K562 (cell line): ENCODE results near the gene SMAD7. TPM values are rescaled to one million over a fixed set of nuclear protein-coding genes. Genes with fewer than 3 reads are reported as not detected.
A peak's percentile ranks its signal among the peaks of the same experiment; 100 is the strongest.

Experiments used
- ATAC-seq: fragments of 200-7000 bp; cut with Tn5 transposase; 3 replicates; pipeline ENCODE4 v1.9.1; 2020; ENCODE audit warnings: moderate library complexity
- BruUV-seq: library from RNA; stranded (reverse); fragments of 400-500 nt; replicated peaks from 2 replicates; lab custom pipeline; 2021; lab: Mats Ljungman, UMichigan
- CTCF ChIA-PET: fragments of 300-600 bp; formaldehyde crosslinking; extraction: SDS; loops from one replicate; lab custom pipeline; 2021; ENCODE audit warnings: low intra/inter-chr PET ratio; lab: Yijun Ruan, JAX
- POLR2A ChIA-PET: fragments of 300-600, 350-650 bp; sonication (Branson Sonifier 250); formaldehyde crosslinking; extraction: SDS; loops from one replicate; lab custom pipeline; 2021; ENCODE audit warnings: antibody characterized with exemption, inconsistent platforms; lab: Yijun Ruan, JAX
- DNase-seq, 4 experiments: peaks; one replicate each; pipeline versions ENCODE4 v3.0.0 to v3.0.0-alpha.2; 2011 to 2018; ENCODE audit warnings: low spot score in 3 of 4, mixed read lengths in 3 of 4; ENCODE audit errors: extremely low read depth in 1 of 4
- FAIRE-seq: peaks from 2 replicates; lab custom pipeline; 2011; peaks lifted over from hg19 to GRCh38; lab: Jason Lieb, UNC
- H2AFZ ChIP-seq: 2 replicates; pipeline ENCODE4 v1.6.0; 2011; ENCODE audit warnings: low read depth, low read length, control low read depth, inconsistent platforms
- H3K27ac ChIP-seq: fragments of 200-600 bp; 3 replicates; pipeline ENCODE4 v1.8.0; 2011; ENCODE audit warnings: low read depth, mild to moderate bottlenecking, control low read depth, inconsistent platforms, low read length, moderate library complexity, mixed read lengths; ENCODE audit errors: extremely low read depth
- H3K27me3 ChIP-seq, 2 experiments: fragments of 300-600 bp in 1 of 2; 2 replicates in 1 of 2; 3 replicates in 1 of 2; pipeline versions ENCODE4 v1.6.0 to v1.8.0; 2011; ENCODE audit warnings: inconsistent platforms in 2 of 2, low read length in 2 of 2, mild to moderate bottlenecking in 1 of 2, mixed read lengths in 1 of 2, moderate library complexity in 1 of 2; ENCODE audit not compliant: control insufficient read depth in 2 of 2, insufficient read depth in 2 of 2
- H3K36me3 ChIP-seq: fragments of 300-600 bp; 3 replicates; pipeline ENCODE4 v1.8.0; 2011; ENCODE audit warnings: mild to moderate bottlenecking, low read length, inconsistent platforms; ENCODE audit not compliant: control insufficient read depth, insufficient read depth
- H3K4me1 ChIP-seq, 2 experiments: fragments of 200-600 bp in 1 of 2; replicated peaks in 1 of 2; 2 replicates in 1 of 2; 3 replicates in 1 of 2; pipeline versions ENCODE4 v1.5.1 to v1.8.0; 2011; ENCODE audit warnings: inconsistent platforms in 2 of 2, low read length in 2 of 2, mild to moderate bottlenecking in 1 of 2, mixed read lengths in 1 of 2, moderate library complexity in 1 of 2; ENCODE audit not compliant: control insufficient read depth in 2 of 2, insufficient read depth in 2 of 2
- H3K4me2 ChIP-seq: 2 replicates; pipeline ENCODE4 v1.6.1; 2011; ENCODE audit warnings: low read length, control low read depth, inconsistent platforms, mixed read lengths; ENCODE audit not compliant: insufficient read depth
- H3K4me3 ChIP-seq: fragments of 200-600 bp; sonication (generic), shearing (Covaris generic); 2 replicates; pipeline ENCODE4 v1.5.1; 2016; ENCODE audit warnings: control low read depth, inconsistent platforms
- H3K79me2 ChIP-seq: fragments of 200-600 bp; 3 replicates; pipeline ENCODE4 v1.8.0; 2011; ENCODE audit warnings: low read length, inconsistent platforms; ENCODE audit not compliant: control insufficient read depth, insufficient read depth
- H3K9ac ChIP-seq, 2 experiments: 2 replicates each; pipeline versions ENCODE4 v1.6.0 to v1.6.1; 2011; ENCODE audit warnings: low read depth in 2 of 2, low read length in 2 of 2, control low read depth in 1 of 2, inconsistent platforms in 1 of 2, mild to moderate bottlenecking in 1 of 2, mixed read lengths in 1 of 2; ENCODE audit not compliant: insufficient read depth in 1 of 2
- H3K9me1 ChIP-seq: one replicate; pipeline ENCODE4 v1.6.0; 2011; ENCODE audit warnings: inconsistent platforms, mild to moderate bottlenecking, low read length, moderate library complexity; ENCODE audit not compliant: control insufficient read depth, insufficient read depth
- H3K9me3 ChIP-seq: replicated peaks from 2 replicates; pipeline ENCODE4 v1.5.1; 2011; ENCODE audit warnings: low read depth, low read length, inconsistent platforms; ENCODE audit not compliant: control insufficient read depth, insufficient read depth
- H4K20me1 ChIP-seq: replicated peaks from 2 replicates; pipeline ENCODE4 v1.6.1; 2011; ENCODE audit warnings: low read length, inconsistent platforms, mixed read lengths; ENCODE audit not compliant: control insufficient read depth, insufficient read depth
- BHLHE40 ChIP-seq: IDR thresholded peaks from 2 replicates; pipeline ENCODE4 v1.6.1; 2011; ENCODE audit warnings: low read length, improper control_type of control experiment
- ELF2 ChIP-seq: fragments of 250-450 bp; sonication (Bioruptor Pico); IDR thresholded peaks from 2 replicates; pipeline ENCODE4 v1.5.0; 2021; ENCODE audit warnings: mild to moderate bottlenecking
- FUS ChIP-seq: fragments of 200-400 bp; formaldehyde crosslinking; optimal IDR thresholded peaks from 2 replicates; pipeline ENCODE3; 2017; ENCODE audit warnings: low read depth, low read length
- MBD2 ChIP-seq: sonication (generic); IDR thresholded peaks from 2 replicates; pipeline ENCODE4 v1.6.1; 2016; ENCODE audit warnings: low read depth, borderline replicate concordance
- PCBP2 ChIP-seq: fragments of 200-400 bp; formaldehyde crosslinking; IDR thresholded peaks from 2 replicates; pipeline ENCODE4 v1.6.1; 2018; ENCODE audit warnings: low read length, low read depth, mild to moderate bottlenecking, moderate library complexity; ENCODE audit not compliant: poor library complexity, severe bottlenecking
- PTRF ChIP-seq: fragments of 450-650 bp; IDR thresholded peaks from 2 replicates; pipeline ENCODE4 v1.6.1; 2016; ENCODE audit warnings: mild to moderate bottlenecking, missing genetic modification characterization, missing compliant biosample characterization
- RBM25 ChIP-seq: fragments of 200-400 bp; formaldehyde crosslinking; IDR thresholded peaks from 2 replicates; pipeline ENCODE4 v1.6.1; 2018; ENCODE audit warnings: low read length, low read depth, moderate library complexity; ENCODE audit not compliant: severe bottlenecking
- RFX5 ChIP-seq: IDR thresholded peaks from 2 replicates; pipeline ENCODE4 v1.6.1; 2011; ENCODE audit warnings: low read depth, mild to moderate bottlenecking, improper control_type of control experiment, low read length
- TGIF2 ChIP-seq: sonication (generic); formaldehyde crosslinking; IDR thresholded peaks from 2 replicates; pipeline ENCODE4 v1.8.1; 2022; ENCODE audit warnings: mild to moderate bottlenecking, missing genetic modification reagents, moderate library complexity
- THRA ChIP-seq: fragments of 450-650 bp; IDR thresholded peaks from 2 replicates; pipeline ENCODE4 v1.6.1; 2017; ENCODE audit warnings: mild to moderate bottlenecking, moderate library complexity
- ZFP36 ChIP-seq: fragments of 150-350 bp; IDR thresholded peaks from 2 replicates; pipeline ENCODE4 v1.6.1; 2018; ENCODE audit warnings: low read length, low read depth; ENCODE audit not compliant: partially characterized antibody
- ZNF134 ChIP-seq: fragments of 250-450 bp; sonication (Bioruptor Pico); conservative IDR thresholded peaks from 2 replicates; pipeline ENCODE4 v1.4.0; 2020
- ZNF384 ChIP-seq: IDR thresholded peaks from 2 replicates; pipeline ENCODE4 v1.6.1; 2012; ENCODE audit warnings: low read depth, low read length, improper control_type of control experiment
- WGBS: fragments of 100-300 bp; shearing (Covaris generic); methylation state at CpG from one replicate; pipeline ENCODE4 v1.1.6; 2016; ENCODE audit warnings: low coverage, mixed read lengths; ENCODE audit not compliant: insufficient coverage; ENCODE audit errors: missing lambda C conversion rate; 5-methylcytosine and 5-hydroxymethylcytosine counted together
- in situ Hi-C: fragments of 300-500 bp; cut with MboI; formaldehyde crosslinking; loops from 4 replicates; pipeline ENCODE4 v1.15.0; 2018; ENCODE audit warnings: inconsistent platforms, mixed read lengths
- intact Hi-C: fragments of 100-400 bp; cut with micrococcal nuclease; formaldehyde crosslinking; loops from 2 replicates; pipeline ENCODE4 v1.14.2; 2022
- polyA plus RNA-seq, 8 experiments: library from polyadenylated mRNA; depleted of rRNA in 4 of 8; stranded (reverse) in 5 of 8; unstranded in 3 of 8; fragments of >200 nt; fragmentation: Nextera tagmentation in 2 of 8; fragmentation: Illumina TruSeq in 1 of 8; extraction: Ambion mirVana in 2 of 8; extraction: Trizol in 1 of 8; gene quantifications; 2 replicates each; pipeline versions ENCODE4 v1.2.1 to v1.2.3, GENCODE V29; 2011 to 2014; ENCODE audit warnings: inconsistent platforms in 1 of 8, missing spikeins in 1 of 8
- total RNA-seq, 7 experiments: library from RNA; depleted of rRNA in 6 of 7; stranded (reverse); fragments of >200 nt in 6 of 7; fragmentation: Illumina TruSeq in 2 of 7; extraction: Trizol in 2 of 7; gene quantifications; 2 replicates each; pipeline versions ENCODE4 v1.2.1 to v1.2.3, GENCODE V29; 2011 to 2021; ENCODE audit warnings: low replicate concordance in 1 of 7
- TF ChIP-seq, protein P1 (sequence below): fragments of 250-450 bp; sonication (Bioruptor Pico); IDR thresholded peaks from 2 replicates; pipeline ENCODE4 v1.6.1; 2021; ENCODE audit warnings: mild to moderate bottlenecking

Gene SMAD7
- total and polyA plus RNA-seq, 9 of the 15 experiments (the other 6 are each of a cell fraction or from before 2014, with no cell fraction given), result 0.13 to 3.0 (median 1.6) TPM

GRCh38 chr18:48899558-48900174 lies 51.1 kb downstream of the SMAD7 start:
- Histone ChIP-seq H3K36me3 (no peaks in the 10 kb centered on the region), H3K4me1 (peaks cover 23 to 24% of the 10 kb centered on the region in 2 experiments), H3K79me2 (no peaks in the 10 kb centered on the region), H3K27ac (no peak overlapping the region), H3K27me3 (no peaks in the 10 kb centered on the region), H3K9ac (no peak overlapping the region), H3K4me3 (no peak overlapping the region), H3K9me1 (no peaks in the 10 kb centered on the region), H3K9me3 (no peaks in the 10 kb centered on the region), H3K4me2 (no peak overlapping the region), H4K20me1 (0 out of 2 replicates have a peak, but pooled peaks cover 3% of the 10 kb centered on the region), H2AFZ (no peak overlapping the region)
- POLR2A ChIA-PET, result no interaction called here
- intact Hi-C loops, result loop anchor here (10.0 kb wide), 1 partner anchor 115 kb away; no protein-coding TSS in a partner anchor
- DNase-seq, result no peak
- ATAC-seq, result no peak
- BruUV-seq, result no TSS peak
- TF ChIP-seq RBM25 (peak; percentile 62), BHLHE40 (peak; percentile 33; the same call in 1 of the 2 replicates), ZFP36 (peak; percentile 53), RFX5 (no peak)
- no peak for FAIRE-seq
- WGBS, result 23% methylated on average over 4 of the region's 4 CpGs
- in situ Hi-C loops, result no loop called here
- CTCF ChIA-PET, result no interaction called here

GRCh38 chr18:48898521-48898920 lies 52.2 kb downstream of the SMAD7 start:
- CTCF ChIA-PET, result no interaction called here
- DNase-seq (no peak), FAIRE-seq (no peak), ATAC-seq (no peak)
- Histone ChIP-seq H4K20me1 (0 out of 2 replicates have a peak, but pooled peaks cover 3% of the 10 kb centered on the region), H3K9me3 (no peaks in the 10 kb centered on the region), H3K4me2 (no peak overlapping the region), H3K4me3 (no peak overlapping the region), H3K27me3 (no peaks in the 10 kb centered on the region), H3K27ac (no peak overlapping the region), H3K4me1 (peaks cover 23 to 29% of the 10 kb centered on the region in 2 experiments), H3K9me1 (no peaks in the 10 kb centered on the region), H3K36me3 (no peaks in the 10 kb centered on the region), H3K79me2 (no peaks in the 10 kb centered on the region), H2AFZ (no peak overlapping the region), H3K9ac (no peak overlapping the region)
- BruUV-seq, result no TSS peak
- intact Hi-C loops, result loop anchor here (10.0 kb wide), 1 partner anchor 114 kb away; no protein-coding TSS in a partner anchor
- POLR2A ChIA-PET, result interaction anchor here (1.3 kb wide), 1 partner anchor 59 kb away, joined by 4 read pairs; no protein-coding TSS in a partner anchor
- 63% methylated on average over 4 of the region's 4 CpGs for WGBS
- in situ Hi-C loops, result no loop called here
- TF ChIP-seq PTRF (tag) (no peak), THRA (no peak), ZNF384 (no peak), ZNF134 (no peak), FUS (no peak), PCBP2 (no peak), TGIF2 (CRISPR knock-in tag) (no peak), ELF2 (CRISPR knock-in tag) (no peak), MBD2 (no peak)
- TF ChIP-seq, protein P1, sequence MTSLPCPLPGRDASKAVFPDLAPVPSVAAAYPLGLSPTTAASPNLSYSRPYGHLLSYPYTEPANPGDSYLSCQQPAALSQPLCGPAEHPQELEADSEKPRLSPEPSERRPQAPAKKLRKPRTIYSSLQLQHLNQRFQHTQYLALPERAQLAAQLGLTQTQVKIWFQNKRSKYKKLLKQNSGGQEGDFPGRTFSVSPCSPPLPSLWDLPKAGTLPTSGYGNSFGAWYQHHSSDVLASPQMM (CRISPR knock-in tag), result no peak
